A549 treated with dexamethasone at 1 μM for 4 hours (cell line): ENCODE data around the gene TBC1D2. TPM values are rescaled to one million over a fixed set of nuclear protein-coding genes. Genes with fewer than 3 reads are reported as not detected.

Experiments used
- total RNA-seq: library from RNA; stranded (reverse); fragments of 200-300 nt; extraction: Qiagen RNA extraction; gene quantifications from 5 replicates; pipeline ENCODE4 v1.2.3, GENCODE V29; 2022

Gene TBC1D2
- total RNA-seq, result 8.9 to 12.9 TPM (median 11.6 TPM) in 5 replicates

GRCh38 chr9:98255578-98256296 is at the start of gene TBC1D2:
Gene TBC1D2, minus strand, starts transcription at chr9:98255649. Its CDS starts 108 bp downstream, at chr9:98255541.

GRCh38 chr9:98192503-98193335 is 62.7 kb downstream of the TBC1D2 start, which contains the start of gene CORO2A:
Gene CORO2A, minus strand, starts transcription at chr9:98192637. Its CDS starts 34,977 bp downstream, at chr9:98157660.

Other genes with a start within 250 kb of the TBC1D2 start
- 65.8 to 74.4 TPM (median 70.4 TPM) in 5 replicates for gene NANS, start 198.9 kb downstream of the TBC1D2 start, total RNA-seq
- 10.7 to 15.6 TPM (median 14.1 TPM) in 5 replicates for gene TRIM14, start 136.4 kb downstream of the TBC1D2 start, total RNA-seq
- 1.5 to 2.2 TPM (median 1.9 TPM) in 5 replicates for gene CORO2A, start 63.0 kb downstream of the TBC1D2 start, total RNA-seq